NCI-H774 (cell line): ENCODE results near the gene PCMT1.
"Not testable (repeated sequence)": the region's sequence is repeated elsewhere in the genome, so short reads cannot be mapped to it uniquely, and the experiment has no call there.

ENCODE experiments used
- DNase-seq: peaks from one replicate; lab custom pipeline; 2025; lab: John Stamatoyannopoulos, UW

The PCMT1 gene

DNA sequence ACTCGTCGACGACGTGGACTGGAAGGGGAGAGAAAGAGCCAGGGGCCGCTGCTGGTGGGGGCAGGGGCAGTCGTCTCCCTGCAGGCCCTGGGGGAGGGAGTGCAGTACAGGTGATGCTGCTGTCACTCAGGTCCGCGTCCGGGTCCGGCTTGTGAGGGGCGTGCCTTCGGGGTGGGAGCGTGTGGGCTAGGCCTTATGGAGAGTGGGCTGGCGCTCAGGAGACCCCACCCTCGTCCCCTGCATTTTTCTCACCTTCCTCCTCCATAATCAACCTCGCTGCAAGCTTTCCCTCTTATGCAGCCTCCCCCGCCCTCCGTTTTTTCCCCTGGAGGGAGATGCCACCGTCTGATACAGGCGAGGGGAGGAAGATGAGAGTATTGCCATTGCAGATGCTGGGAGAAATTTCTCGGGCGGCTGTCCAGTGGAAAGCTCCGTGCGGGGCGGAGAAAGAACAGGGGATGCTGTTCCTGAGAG, 632 bp downstream of the PCMT1 start:
- peak; percentile 55 for DNase-seq

GRCh38 chr6:149751239-149751638, 1.7 kb downstream of the PCMT1 start:
- no peak for DNase-seq

DNA sequence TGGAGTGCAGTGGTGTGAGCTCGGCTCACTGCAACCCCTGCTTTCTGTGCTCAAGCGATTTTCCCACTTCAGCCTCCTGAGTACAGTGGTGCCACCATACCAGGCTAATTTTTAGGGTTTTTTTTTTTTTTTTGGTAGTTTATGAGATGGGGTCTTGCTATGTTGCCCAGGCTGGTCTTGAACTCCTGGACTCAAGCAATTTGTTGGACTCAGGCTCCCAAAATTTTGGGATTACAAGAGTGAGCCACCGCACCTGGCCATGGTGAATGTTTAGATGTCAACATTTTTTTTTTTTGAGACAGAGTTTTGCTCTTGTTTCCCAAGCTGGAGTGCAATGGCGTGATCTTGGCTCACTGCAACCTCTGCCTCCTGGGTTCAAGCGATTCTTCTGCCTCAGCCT, 2.4 kb downstream of the PCMT1 start:
- DNase-seq, result not testable (repeated sequence)

DNA sequence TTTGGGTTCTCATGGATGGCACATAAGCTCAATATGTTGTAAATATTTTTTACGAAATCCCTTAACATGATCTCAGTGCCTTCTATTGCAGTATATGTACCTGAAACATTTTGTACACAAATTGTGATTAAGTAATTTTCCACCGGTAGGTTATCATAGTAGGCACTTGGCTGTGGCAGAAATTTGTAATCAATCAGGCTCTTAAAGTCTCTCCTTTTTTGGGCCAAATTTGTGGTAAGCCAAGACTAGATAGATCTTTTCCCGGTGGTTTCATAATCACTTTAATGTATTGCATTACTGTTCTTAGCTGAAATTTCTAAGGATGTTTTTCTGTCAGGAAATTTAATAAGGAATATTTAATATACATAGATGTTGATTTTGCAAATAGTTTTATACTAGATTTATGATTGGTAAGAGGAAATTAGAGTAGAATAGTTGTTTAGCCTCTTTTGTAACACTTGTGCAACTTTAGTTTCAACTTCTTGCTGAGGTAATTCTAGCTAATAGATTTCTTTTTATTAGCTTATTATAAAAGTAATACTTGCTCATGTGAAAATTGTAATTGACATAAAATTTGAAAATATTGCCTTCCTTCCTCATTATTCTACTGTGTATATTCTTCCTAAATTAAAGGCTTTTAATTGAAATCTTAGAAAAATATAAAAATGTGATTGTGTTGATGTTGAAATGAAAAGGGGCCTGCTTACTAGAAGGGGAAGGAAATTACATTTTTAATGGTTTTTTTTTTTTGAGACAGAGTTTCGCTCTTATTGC, 3.2 kb downstream of the PCMT1 start:
- DNase-seq, result no peak

GRCh38 chr6:149753374-149753637, 3.8 kb downstream of the PCMT1 start:
- DNase-seq, result not testable (repeated sequence)

GRCh38 chr6:149754548-149754947, 5.0 kb downstream of the PCMT1 start:
- no peak for DNase-seq

- no peak for DNase-seq
Measured at GRCh38 chr6:149755300-149756260, 6.0 kb downstream of the PCMT1 start.

GRCh38 chr6:149756261-149756636, 6.7 kb downstream of the PCMT1 start:
- no peak for DNase-seq

- no peak for DNase-seq
Measured at GRCh38 chr6:149761438-149761837, 11.9 kb downstream of the PCMT1 start.

DNA sequence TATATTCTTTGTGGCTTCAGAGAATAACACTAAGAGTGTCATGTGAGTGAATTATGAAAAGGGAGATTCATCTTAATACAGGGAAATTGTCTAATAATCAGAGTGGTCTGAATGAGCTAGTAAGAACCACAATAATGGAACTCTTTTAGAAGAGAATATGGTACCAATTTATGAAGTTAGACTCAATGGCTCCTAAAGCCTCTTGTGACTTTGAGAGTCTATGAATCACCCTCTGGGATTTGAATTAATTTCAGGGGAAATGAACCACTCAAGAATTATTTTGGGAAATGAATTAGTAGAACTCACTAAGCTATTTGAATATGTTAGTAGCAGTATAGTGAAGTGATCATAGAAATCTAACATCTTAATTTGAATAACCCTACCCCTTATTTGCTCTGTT, 14.3 kb downstream of the PCMT1 start:
- no peak for DNase-seq

GRCh38 chr6:149766156-149766769, 16.7 kb downstream of the PCMT1 start:
- no peak for DNase-seq

GRCh38 chr6:149769676-149770075, 20.1 kb downstream of the PCMT1 start:
- no peak for DNase-seq

DNA sequence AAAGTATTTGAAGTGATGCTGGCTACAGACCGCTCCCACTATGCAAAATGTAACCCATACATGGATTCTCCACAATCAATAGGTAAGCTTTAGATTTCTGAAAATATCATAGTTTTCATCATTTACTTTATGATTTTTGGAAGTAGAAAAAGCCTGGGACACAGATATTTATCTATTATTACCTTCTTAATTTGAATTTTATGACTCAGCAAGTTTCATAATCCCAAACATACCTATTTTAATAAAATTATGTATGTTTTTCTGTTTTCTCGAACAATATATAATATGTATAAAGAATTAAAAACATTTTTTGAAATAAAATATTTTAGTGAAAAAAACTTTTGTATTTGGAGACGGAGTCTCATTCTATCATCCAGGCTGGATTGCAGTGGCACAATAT, 21.6 kb downstream of the PCMT1 start:
- DNase-seq, result no peak

- no peak for DNase-seq
Measured at GRCh38 chr6:149771925-149772324, 22.4 kb downstream of the PCMT1 start.

DNA sequence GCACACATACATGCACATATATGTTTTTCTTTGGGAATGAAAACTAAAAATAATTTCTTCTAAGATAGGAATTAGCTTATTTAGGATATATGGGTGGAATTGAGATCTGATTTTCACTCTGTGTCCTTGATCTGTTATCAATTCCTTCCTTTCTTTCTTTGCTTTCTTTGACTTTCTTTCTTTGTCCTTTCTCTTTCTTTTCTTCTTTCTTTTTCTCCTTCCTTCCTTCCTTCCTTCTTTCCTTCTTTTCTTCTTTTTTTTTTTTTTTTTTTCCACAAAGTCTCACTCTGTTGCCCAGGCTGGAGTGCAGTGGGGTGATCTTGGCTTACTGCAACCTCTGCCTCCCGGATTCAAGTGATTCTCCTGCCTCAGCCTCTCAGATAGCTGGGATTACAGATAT, 28.1 kb downstream of the PCMT1 start:
- DNase-seq, result no peak

DNA sequence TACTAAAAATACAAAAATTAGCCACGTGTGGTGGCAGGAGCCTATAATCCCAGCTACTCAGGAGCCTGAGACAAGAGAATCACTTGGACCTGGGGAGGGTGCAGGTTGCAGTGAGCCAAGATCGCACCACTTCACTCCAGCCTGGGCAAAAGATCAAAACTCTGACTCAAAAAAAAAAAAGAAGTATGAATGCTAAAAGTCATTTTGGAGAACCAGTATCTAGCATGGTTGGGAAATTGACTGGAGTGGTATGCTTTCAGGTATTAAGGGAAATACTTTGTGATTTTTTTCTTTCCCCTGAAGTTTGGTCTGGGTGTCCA, 30.1 kb downstream of the PCMT1 start:
- no peak for DNase-seq

DNA sequence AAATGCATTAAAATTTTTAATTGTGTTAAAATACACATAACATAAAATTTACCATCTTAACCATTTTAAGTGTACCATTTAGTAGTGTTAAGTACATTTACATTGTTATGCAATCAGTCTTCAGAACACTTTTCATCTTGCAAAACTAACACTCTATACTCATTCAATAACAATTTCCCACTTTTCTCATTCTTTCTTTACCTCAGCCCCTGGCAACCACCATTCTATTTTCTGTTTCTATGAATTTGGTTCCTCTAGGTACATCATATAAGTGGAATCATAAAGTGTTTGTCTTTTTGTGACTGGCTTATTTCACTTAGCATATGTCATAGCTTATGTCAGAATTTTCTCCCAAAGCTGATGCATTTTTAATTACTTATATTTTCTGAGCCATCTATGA, 32.2 kb downstream of the PCMT1 start:
- DNase-seq, result no peak

- DNase-seq, result no peak
Measured at GRCh38 chr6:149782337-149782736, 32.8 kb downstream of the PCMT1 start.

DNA sequence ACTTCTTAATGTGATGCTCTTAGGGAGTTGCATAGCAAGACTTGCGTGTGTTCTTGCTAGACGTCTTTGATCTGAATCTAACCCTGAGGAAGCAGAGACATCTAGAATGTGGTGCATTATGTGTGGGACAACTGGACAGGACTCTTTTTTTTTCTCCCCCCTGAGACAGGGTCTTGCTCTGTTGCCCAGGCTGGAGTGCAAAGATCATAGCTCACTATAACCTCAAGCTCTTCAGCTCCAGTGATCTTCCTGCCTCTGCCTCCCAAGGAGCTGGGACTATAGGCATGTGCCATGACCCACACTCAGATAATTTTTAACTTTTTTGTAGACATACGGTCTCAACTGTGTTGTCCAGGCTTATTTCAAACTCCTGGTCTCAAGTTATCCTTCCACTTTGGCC, 34.0 kb downstream of the PCMT1 start:
- DNase-seq, result no peak

- DNase-seq, result no peak
Measured at GRCh38 chr6:149806127-149806526, 56.6 kb downstream of the PCMT1 start.

DNA sequence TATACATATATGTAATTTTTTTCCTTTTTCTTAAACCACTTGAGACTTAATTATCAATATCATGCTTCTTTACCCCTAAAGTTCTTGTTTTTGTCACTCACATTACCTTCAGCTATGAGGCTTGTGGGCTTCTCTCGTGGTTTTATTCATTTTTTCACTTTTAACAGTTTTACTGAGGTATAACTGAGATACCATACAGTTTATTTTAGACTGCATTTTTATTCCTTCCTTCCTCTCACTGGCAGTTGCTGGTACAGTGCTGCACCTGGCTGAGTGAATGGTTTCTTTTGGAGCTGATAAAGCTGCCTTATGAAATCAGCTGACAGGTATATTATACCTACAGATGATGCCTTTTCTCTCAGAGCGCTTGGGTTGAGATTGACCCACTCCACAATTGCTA, 60.3 kb downstream of the PCMT1 start:
- no peak for DNase-seq

DNA sequence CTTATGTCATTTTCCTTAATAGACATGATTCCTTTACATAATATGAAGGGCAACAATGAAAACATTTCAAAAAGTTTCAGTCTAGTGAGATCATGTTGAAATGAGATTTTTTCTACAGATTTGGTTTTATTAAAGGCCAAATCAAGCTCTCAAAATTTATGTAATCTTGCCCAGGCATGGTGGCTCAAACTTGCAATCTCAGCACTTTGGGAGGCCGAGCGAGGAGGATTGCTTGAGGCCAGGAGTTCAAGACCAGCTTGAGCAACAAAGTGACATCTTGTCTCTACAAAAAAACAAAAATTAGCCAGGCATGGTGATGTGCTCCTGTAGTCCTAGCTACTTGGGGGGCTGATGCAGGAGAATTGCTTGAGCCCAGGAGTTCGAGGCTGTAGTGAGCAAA, 63.8 kb downstream of the PCMT1 start:
- no peak for DNase-seq

GRCh38 chr6:149815788-149816187, 66.2 kb downstream of the PCMT1 start:
- DNase-seq, result no peak
